ENCODE measurements around the gene CHTF18.
"Not testable (repeated sequence)": the region's sequence is repeated elsewhere in the genome, so short reads cannot be mapped to it uniquely, and the experiment has no call there.

Gene CHTF18

DNA sequence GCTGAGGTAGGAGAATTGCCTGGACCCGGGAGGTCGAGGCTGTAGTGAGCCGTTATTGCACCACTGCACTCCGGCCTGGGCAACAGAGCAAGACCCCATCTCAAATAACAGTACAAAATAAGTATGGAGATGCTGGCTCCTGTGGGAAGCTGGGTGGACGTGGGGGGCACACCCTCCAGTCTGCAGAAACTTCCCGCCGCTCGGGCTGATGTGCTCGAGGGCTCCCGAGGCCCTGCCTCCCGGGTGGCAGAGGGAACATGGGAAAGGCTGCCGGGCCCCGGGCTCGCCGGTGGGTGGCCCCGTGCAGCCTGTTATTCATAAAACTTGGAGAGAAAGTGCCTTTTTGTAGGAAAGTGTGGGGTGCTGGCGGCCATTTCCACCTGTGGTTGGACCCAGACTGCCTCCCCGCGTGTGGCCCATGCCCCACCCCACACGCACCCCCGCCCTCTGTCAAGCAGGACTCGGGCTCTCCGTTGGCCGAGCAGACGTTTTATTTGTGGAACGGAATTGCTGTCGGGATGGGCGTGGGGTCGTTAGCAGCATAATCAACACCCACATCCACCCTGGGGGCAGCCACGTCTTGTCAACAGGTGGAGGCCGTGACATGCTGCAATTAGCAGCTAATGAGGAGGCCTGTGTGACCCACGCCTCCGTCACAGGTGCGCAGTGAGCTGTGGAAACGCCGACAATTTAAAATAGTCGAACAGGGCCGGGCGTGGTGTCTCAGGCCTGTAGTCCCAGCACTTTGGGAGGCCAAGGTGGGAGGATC is 40.3 kb upstream of the CHTF18 start:
- Histone ChIP-seq H3K27me3 (ENCODE audit: control insufficient read depth in 1 of 2, insufficient read depth in 2 of 2, low read length in 2 of 2) (peaks cover 3 to 20% of the 10 kb centered on the region in 2 donors), H3K4me1 (ENCODE audit: control insufficient read depth in 1 of 2, insufficient read depth in 2 of 2, low read length in 2 of 2) (no peaks in the 10 kb centered on the region), H3K4me3 (ENCODE audit: low read depth in 1 of 2, low read length in 2 of 2) (no peak overlapping the region), H3K27ac (ENCODE audit: low read depth, low read length) (no peak overlapping the region), H3K9me3 (ENCODE audit: control insufficient read depth in 1 of 2, low read length in 2 of 2) (no peaks in the 10 kb centered on the region), H3K36me3 (ENCODE audit: control insufficient read depth in 1 of 2, insufficient read depth in 2 of 2, low read length in 2 of 2) (no peaks in the 10 kb centered on the region), H3K9ac (ENCODE audit: low read depth in 1 of 2, low read length in 2 of 2) (no peak overlapping the region)

GRCh38 chr16:749010-749409 is 39.4 kb upstream of the CHTF18 start:
- Histone ChIP-seq H3K9me3 (ENCODE audit: control insufficient read depth in 1 of 2, low read length in 2 of 2) (no peaks in the 10 kb centered on the region), H3K27me3 (ENCODE audit: control insufficient read depth in 1 of 2, insufficient read depth in 2 of 2, low read length in 2 of 2) (peaks cover 3 to 26% of the 10 kb centered on the region in 2 donors), H3K4me1 (ENCODE audit: control insufficient read depth in 1 of 2, insufficient read depth in 2 of 2, low read length in 2 of 2) (no peaks in the 10 kb centered on the region), H3K9ac (ENCODE audit: low read depth in 1 of 2, low read length in 2 of 2) (no peak overlapping the region), H3K36me3 (ENCODE audit: control insufficient read depth in 1 of 2, insufficient read depth in 2 of 2, low read length in 2 of 2) (no peaks in the 10 kb centered on the region), H3K27ac (ENCODE audit: low read depth, low read length) (no peak overlapping the region), H3K4me3 (ENCODE audit: low read depth in 1 of 2, low read length in 2 of 2) (no peak overlapping the region)

DNA sequence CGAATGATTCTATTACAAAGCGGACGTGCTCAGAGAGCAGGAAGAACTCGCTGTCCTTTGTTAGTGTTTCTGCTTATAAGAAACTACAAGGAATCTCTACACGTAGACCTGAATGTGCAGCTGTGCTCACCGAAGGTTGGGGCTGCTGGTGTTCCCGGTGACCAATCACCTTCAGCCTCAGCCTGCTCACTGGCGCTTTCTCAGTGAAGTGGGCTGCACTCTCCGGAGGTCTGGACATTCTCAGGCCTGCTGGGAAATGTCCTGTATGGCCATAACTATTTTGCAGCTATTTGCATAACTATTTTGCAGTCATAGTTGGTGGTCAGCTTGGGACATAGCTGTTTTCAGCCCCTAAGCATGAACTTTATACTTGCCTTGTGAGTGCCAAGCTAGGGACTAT is 37.9 kb upstream of the CHTF18 start:
- H3K9ac ChIP-seq (ENCODE audit: low read depth in 1 of 2, low read length in 2 of 2) = no peak overlapping the region
- no peaks in the 10 kb centered on the region for H3K36me3 ChIP-seq (ENCODE audit: control insufficient read depth in 1 of 2, insufficient read depth in 2 of 2, low read length in 2 of 2)
- no peaks in the 10 kb centered on the region for H3K9me3 ChIP-seq (ENCODE audit: control insufficient read depth in 1 of 2, low read length in 2 of 2)
- H3K4me3 ChIP-seq (ENCODE audit: low read depth in 1 of 2, low read length in 2 of 2) = no peak overlapping the region
- peaks cover 3 to 26% of the 10 kb centered on the region in 2 donors for H3K27me3 ChIP-seq (ENCODE audit: control insufficient read depth in 1 of 2, insufficient read depth in 2 of 2, low read length in 2 of 2)
- no peaks in the 10 kb centered on the region for H3K4me1 ChIP-seq (ENCODE audit: control insufficient read depth in 1 of 2, insufficient read depth in 2 of 2, low read length in 2 of 2)
- H3K27ac ChIP-seq (ENCODE audit: low read depth, low read length) = no peak overlapping the region

DNA sequence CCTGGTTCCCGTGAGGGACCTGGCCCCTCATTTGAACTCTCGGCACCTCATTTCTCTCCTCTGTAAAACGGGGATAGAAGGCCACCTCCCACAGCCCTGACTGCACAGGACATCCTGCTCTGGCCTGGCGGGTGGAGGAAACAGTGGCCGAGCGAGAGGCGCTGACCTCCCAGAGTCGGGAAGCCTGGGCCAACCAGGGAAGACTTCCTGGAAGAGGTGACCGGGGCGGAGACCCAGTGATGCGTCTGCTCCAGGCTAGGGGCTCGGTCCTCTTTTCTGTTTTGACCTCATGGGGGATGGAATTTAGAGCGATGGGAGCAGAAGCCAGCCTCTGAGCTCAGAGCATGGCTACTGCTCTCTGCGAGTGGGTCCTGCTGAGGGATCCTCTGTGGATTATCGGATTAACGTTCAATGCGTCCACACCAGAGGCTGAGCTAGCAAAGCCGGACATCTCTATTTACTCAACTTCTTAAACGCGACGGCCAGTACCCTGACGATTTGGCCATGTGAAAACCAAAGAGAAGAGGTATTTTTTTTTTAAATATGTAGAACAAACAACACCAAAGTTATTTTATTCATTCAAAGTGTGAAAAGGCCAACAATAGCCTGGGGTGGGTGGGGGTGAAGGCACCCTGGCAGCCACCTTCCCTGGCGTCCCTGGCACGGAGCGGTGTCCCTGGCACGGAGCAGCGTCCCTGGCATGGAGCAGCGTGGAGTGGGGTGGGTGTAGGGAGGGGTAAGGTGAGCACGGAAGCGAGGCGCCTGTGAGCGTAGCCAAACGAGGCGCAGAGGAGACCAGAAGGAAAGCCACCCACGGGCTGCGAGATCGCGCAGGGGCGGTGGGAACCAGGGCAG is 37.0 kb upstream of the CHTF18 start:
- H3K4me1 ChIP-seq (ENCODE audit: control insufficient read depth in 1 of 2, insufficient read depth in 2 of 2, low read length in 2 of 2) = no peaks in the 10 kb centered on the region
- H3K4me3 ChIP-seq (ENCODE audit: low read depth in 1 of 2, low read length in 2 of 2) = no peak overlapping the region
- no peak overlapping the region for H3K9ac ChIP-seq (ENCODE audit: low read depth in 1 of 2, low read length in 2 of 2)
- H3K27ac ChIP-seq (ENCODE audit: low read depth, low read length) = no peak overlapping the region
- H3K27me3 ChIP-seq (ENCODE audit: control insufficient read depth in 1 of 2, insufficient read depth in 2 of 2, low read length in 2 of 2) = peaks cover 6 to 26% of the 10 kb centered on the region in 2 donors
- no peaks in the 10 kb centered on the region for H3K9me3 ChIP-seq (ENCODE audit: control insufficient read depth in 1 of 2, low read length in 2 of 2)
- no peaks in the 10 kb centered on the region for H3K36me3 ChIP-seq (ENCODE audit: control insufficient read depth in 1 of 2, insufficient read depth in 2 of 2, low read length in 2 of 2)

DNA sequence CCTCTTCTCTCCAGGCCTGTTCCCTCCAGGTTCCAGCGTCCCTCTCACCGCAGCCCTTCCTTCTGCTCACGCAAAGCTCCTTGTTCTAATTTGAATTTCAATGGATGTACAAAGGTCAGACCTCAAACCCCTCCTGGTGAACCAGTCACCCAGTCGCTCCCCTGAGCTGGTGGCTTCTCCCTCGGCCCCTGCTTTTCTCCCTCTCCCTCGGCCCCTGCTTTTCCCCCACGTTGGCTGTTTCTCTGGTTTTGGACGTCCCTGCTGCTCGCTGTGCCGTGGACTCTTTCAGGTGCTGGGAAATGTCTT is 36.5 kb upstream of the CHTF18 start:
- Histone ChIP-seq H3K9me3 (ENCODE audit: control insufficient read depth in 1 of 2, low read length in 2 of 2) (no peaks in the 10 kb centered on the region), H3K4me1 (ENCODE audit: control insufficient read depth in 1 of 2, insufficient read depth in 2 of 2, low read length in 2 of 2) (no peaks in the 10 kb centered on the region), H3K27ac (ENCODE audit: low read depth, low read length) (no peak overlapping the region), H3K9ac (ENCODE audit: low read depth in 1 of 2, low read length in 2 of 2) (no peak overlapping the region), H3K36me3 (ENCODE audit: control insufficient read depth in 1 of 2, insufficient read depth in 2 of 2, low read length in 2 of 2) (no peaks in the 10 kb centered on the region), H3K27me3 (ENCODE audit: control insufficient read depth in 1 of 2, insufficient read depth in 2 of 2, low read length in 2 of 2) (peaks cover 6 to 26% of the 10 kb centered on the region in 2 donors), H3K4me3 (ENCODE audit: low read depth in 1 of 2, low read length in 2 of 2) (no peak overlapping the region)

DNA sequence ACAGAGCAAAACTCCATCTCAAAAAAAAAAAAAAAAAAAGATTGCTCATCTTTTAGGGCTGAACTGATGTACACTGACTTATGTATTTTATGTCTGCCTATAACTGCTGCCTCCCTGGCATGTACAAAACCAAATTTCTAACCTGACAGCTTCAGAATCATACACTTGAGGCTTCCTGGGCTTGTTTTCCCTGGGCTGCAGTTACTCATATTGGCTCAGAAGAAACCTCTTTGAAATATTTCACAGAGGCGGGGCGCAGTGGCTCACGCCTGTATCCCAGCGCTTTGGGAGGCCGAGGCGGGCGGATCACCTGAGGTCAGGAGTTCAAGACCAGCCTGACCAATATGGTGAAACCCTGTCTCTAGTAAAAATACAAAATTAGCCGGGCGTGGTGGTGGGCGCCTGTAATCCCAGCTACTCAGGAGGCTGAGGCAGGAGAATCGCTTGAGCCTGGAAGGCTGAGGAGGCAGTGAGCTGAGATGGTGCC is 34.3 kb upstream of the CHTF18 start:
- not testable (repeated sequence) for H3K36me3 ChIP-seq (ENCODE audit: control insufficient read depth in 1 of 2, insufficient read depth in 2 of 2, low read length in 2 of 2); H3K4me1 ChIP-seq (ENCODE audit: control insufficient read depth in 1 of 2, insufficient read depth in 2 of 2, low read length in 2 of 2); H3K27ac ChIP-seq (ENCODE audit: low read depth, low read length); H3K9ac ChIP-seq (ENCODE audit: low read depth in 1 of 2, low read length in 2 of 2); H3K4me3 ChIP-seq (ENCODE audit: low read depth in 1 of 2, low read length in 2 of 2); H3K9me3 ChIP-seq (ENCODE audit: control insufficient read depth in 1 of 2, low read length in 2 of 2)
- peaks cover 6 to 26% of the 10 kb centered on the region in 2 donors for H3K27me3 ChIP-seq (ENCODE audit: control insufficient read depth in 1 of 2, insufficient read depth in 2 of 2, low read length in 2 of 2)

DNA sequence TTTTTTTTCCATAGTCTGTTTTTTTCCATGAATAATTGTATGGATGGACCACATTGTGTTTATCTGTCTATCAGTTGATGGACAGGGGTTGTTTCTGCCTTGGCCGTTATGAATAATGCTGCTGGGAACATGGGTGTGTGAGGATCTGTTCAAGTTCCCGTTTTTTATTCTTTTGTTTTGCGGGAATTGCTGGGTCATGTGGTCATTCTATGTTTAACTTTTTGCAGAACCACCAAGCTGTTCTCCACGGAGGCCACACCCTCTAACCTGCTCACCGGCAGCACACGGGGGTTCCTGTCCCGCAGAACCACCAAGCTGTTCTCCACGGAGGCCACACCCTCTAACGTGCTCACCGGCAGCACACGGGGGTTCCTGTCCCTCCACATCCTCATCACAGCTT is 33.8 kb upstream of the CHTF18 start:
- Histone ChIP-seq H3K4me1 (ENCODE audit: control insufficient read depth in 1 of 2, insufficient read depth in 2 of 2, low read length in 2 of 2) (no peaks in the 10 kb centered on the region), H3K27ac (ENCODE audit: low read depth, low read length) (no peak overlapping the region), H3K27me3 (ENCODE audit: control insufficient read depth in 1 of 2, insufficient read depth in 2 of 2, low read length in 2 of 2) (peaks cover 6 to 26% of the 10 kb centered on the region in 2 donors), H3K9ac (ENCODE audit: low read depth in 1 of 2, low read length in 2 of 2) (no peak overlapping the region), H3K36me3 (ENCODE audit: control insufficient read depth in 1 of 2, insufficient read depth in 2 of 2, low read length in 2 of 2) (no peaks in the 10 kb centered on the region), H3K4me3 (ENCODE audit: low read depth in 1 of 2, low read length in 2 of 2) (no peak overlapping the region), H3K9me3 (ENCODE audit: control insufficient read depth in 1 of 2, low read length in 2 of 2) (no peaks in the 10 kb centered on the region)

GRCh38 chr16:756428-756827 is 32.0 kb upstream of the CHTF18 start:
- H3K27ac ChIP-seq (ENCODE audit: low read depth, low read length) = no peak overlapping the region
- no peak overlapping the region for H3K9ac ChIP-seq (ENCODE audit: low read depth in 1 of 2, low read length in 2 of 2)
- no peaks in the 10 kb centered on the region for H3K36me3 ChIP-seq (ENCODE audit: control insufficient read depth in 1 of 2, insufficient read depth in 2 of 2, low read length in 2 of 2)
- H3K27me3 ChIP-seq (ENCODE audit: control insufficient read depth in 1 of 2, insufficient read depth in 2 of 2, low read length in 2 of 2) = peaks cover 3 to 15% of the 10 kb centered on the region in 2 donors
- no peaks in the 10 kb centered on the region for H3K9me3 ChIP-seq (ENCODE audit: control insufficient read depth in 1 of 2, low read length in 2 of 2)
- H3K4me3 ChIP-seq (ENCODE audit: low read depth in 1 of 2, low read length in 2 of 2) = no peak overlapping the region
- peaks cover 8 to 9% of the 10 kb centered on the region in 2 donors for H3K4me1 ChIP-seq (ENCODE audit: control insufficient read depth in 1 of 2, insufficient read depth in 2 of 2, low read length in 2 of 2)

DNA sequence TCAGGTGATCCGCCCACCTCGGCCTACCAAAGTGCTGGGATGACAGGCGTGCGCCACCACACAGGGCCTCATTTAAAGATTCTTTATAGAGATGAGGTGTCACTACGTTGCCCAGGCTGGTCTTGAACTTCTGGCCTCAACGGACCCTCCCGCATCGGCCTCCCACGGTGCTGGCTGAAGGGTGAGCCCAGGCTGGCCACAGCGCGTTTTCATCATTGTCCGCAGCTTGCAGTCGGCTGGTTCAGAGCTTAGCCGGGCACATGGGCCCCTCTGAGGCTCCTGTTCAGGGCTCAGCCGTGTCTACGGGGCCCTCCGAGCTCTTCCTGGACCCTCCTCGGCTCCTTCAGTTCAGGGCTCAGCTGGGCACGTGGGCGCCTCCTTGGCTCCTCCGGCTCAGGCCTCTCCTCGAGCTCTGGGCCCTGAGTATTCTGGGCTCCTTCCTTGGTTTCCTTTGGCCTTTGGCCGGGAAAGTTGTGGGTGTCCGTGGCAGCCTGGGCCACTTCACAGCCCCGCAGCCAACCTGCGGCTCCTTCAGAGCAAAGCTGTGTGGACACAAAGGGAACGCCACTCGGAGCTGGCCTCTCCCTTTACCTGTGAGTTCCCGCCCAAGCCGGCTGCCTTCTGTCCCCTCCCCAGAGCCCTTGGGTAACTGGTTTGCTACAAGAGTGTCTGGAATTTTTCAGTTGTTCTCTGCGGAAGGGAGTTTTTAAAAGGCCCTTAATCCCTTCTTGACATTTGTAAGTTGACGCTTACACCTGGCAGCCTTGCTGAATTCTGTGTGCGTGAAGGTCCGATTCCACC is 29.1 kb upstream of the CHTF18 start:
- no peak overlapping the region for H3K27ac ChIP-seq (ENCODE audit: low read depth, low read length)
- H3K4me1 ChIP-seq (ENCODE audit: control insufficient read depth in 1 of 2, insufficient read depth in 2 of 2, low read length in 2 of 2) = peaks cover 11 to 14% of the 10 kb centered on the region in 2 donors
- H3K27me3 ChIP-seq (ENCODE audit: control insufficient read depth in 1 of 2, insufficient read depth in 2 of 2, low read length in 2 of 2) = peaks cover 3% of the 10 kb centered on the region in 2 donors
- H3K9me3 ChIP-seq (ENCODE audit: control insufficient read depth in 1 of 2, low read length in 2 of 2) = no peaks in the 10 kb centered on the region
- H3K36me3 ChIP-seq (ENCODE audit: control insufficient read depth in 1 of 2, insufficient read depth in 2 of 2, low read length in 2 of 2) = no peaks in the 10 kb centered on the region
- no peak overlapping the region for H3K9ac ChIP-seq (ENCODE audit: low read depth in 1 of 2, low read length in 2 of 2)
- H3K4me3 ChIP-seq (ENCODE audit: low read depth in 1 of 2, low read length in 2 of 2) = no peak overlapping the region

- Histone ChIP-seq H3K9ac (ENCODE audit: low read depth in 1 of 2, low read length in 2 of 2) (no peak overlapping the region), H3K9me3 (ENCODE audit: control insufficient read depth in 1 of 2, low read length in 2 of 2) (no peaks in the 10 kb centered on the region), H3K4me1 (ENCODE audit: control insufficient read depth in 1 of 2, insufficient read depth in 2 of 2, low read length in 2 of 2) (peaks cover 11 to 14% of the 10 kb centered on the region in 2 donors), H3K27me3 (ENCODE audit: control insufficient read depth in 1 of 2, insufficient read depth in 2 of 2, low read length in 2 of 2) (peaks cover 3% of the 10 kb centered on the region in 2 donors), H3K36me3 (ENCODE audit: control insufficient read depth in 1 of 2, insufficient read depth in 2 of 2, low read length in 2 of 2) (no peaks in the 10 kb centered on the region), H3K4me3 (ENCODE audit: low read depth in 1 of 2, low read length in 2 of 2) (no peak overlapping the region), H3K27ac (ENCODE audit: low read depth, low read length) (no peak overlapping the region)
Measured at GRCh38 chr16:760065-760464, 28.4 kb upstream of the CHTF18 start.
